GM10266 (cell line): ENCODE measurements around the gene GPSM1.
"Not testable (repeated sequence)": the region's sequence is repeated elsewhere in the genome, so short reads cannot be mapped to it uniquely, and the experiment has no call there.

ENCODE experiments used
- DNase-seq: peaks from one replicate; pipeline ENCODE4 v3.0.0; 2012; ENCODE audit errors: extremely low spot score
- CTCF ChIP-seq: IDR thresholded peaks from 2 replicates; pipeline ENCODE4 v1.5.1; 2012; ENCODE audit warnings: mild to moderate bottlenecking, low read depth; ENCODE audit not compliant: control insufficient read depth, insufficient read depth; ENCODE audit errors: missing control alignments

Gene GPSM1

GRCh38 chr9:136403538-136403914, 76.2 kb downstream of the GPSM1 start:
- no peak for TF ChIP-seq CTCF
- DNase-seq = peak; percentile 76

- DNase-seq = peak; percentile 76
- TF ChIP-seq CTCF = no peak
Observed at GRCh38 chr9:136403915-136404800, 76.8 kb downstream of the GPSM1 start.

- DNase-seq = no peak
- TF ChIP-seq CTCF = no peak
Observed at GRCh38 chr9:136404801-136405136, 77.4 kb downstream of the GPSM1 start.

GRCh38 chr9:136405481-136405880, 78.1 kb downstream of the GPSM1 start:
- no peak for TF ChIP-seq CTCF
- DNase-seq = no peak

- not testable (repeated sequence) for DNase-seq
Observed at GRCh38 chr9:136405904-136406303, 78.6 kb downstream of the GPSM1 start.

- DNase-seq = not testable (repeated sequence)
Observed at GRCh38 chr9:136407061-136407460, 79.7 kb downstream of the GPSM1 start.

- no peak for DNase-seq
- no peak for TF ChIP-seq CTCF
Observed at GRCh38 chr9:136407911-136408310, 80.6 kb downstream of the GPSM1 start.
